Mucosa of descending colon (tissue), 3 donors: Measurements from ENCODE around the gene COA1. TPM values are rescaled to one million over a fixed set of nuclear protein-coding genes. Genes with fewer than 3 reads are reported as not detected.
A peak's percentile ranks its signal among the peaks of the same experiment; 100 is the strongest.

Source experiments
- ATAC-seq: fragments of 200-7000 bp; cut with Tn5 transposase; one replicate; pipeline ENCODE4 v1.9.1; 2020; ENCODE audit warnings: mild to moderate bottlenecking, moderate library complexity
- DNase-seq, 3 donors: peaks; one replicate each; pipeline ENCODE4 v3.0.0-alpha.2; 2020
- H3K36me3 ChIP-seq: fragments of 200-600 bp; one replicate; pipeline ENCODE4 v1.8.0; 2021; ENCODE audit warnings: low read depth, mild to moderate bottlenecking
- H3K4me1 ChIP-seq: fragments of 200-600 bp; one replicate; pipeline ENCODE4 v1.8.0; 2021; ENCODE audit warnings: low read depth, mild to moderate bottlenecking
- H3K4me3 ChIP-seq: fragments of 200-600 bp; one replicate; pipeline ENCODE4 v1.8.0; 2021; ENCODE audit warnings: mild to moderate bottlenecking
- H3K9me3 ChIP-seq: fragments of 200-600 bp; one replicate; pipeline ENCODE4 v1.8.0; 2021; ENCODE audit warnings: mild to moderate bottlenecking
- CTCF ChIP-seq: fragments of 200-600 bp; IDR thresholded peaks from one replicate; pipeline ENCODE4 v1.8.0; 2022; ENCODE audit warnings: antibody characterized with exemption, mild to moderate bottlenecking
- intact Hi-C, 2 donors: fragments of 100-400 bp; cut with DNase I in 1 of 2; cut with micrococcal nuclease in 1 of 2; formaldehyde crosslinking; loops; one replicate each; pipeline versions ENCODE4 v1.11.0 to v1.11.1; 2022; cut with DNase I, micrococcal nuclease
- total RNA-seq, 3 donors: library from RNA; stranded (reverse); fragmentation: NEBNext Ultra II Directional in 2 of 3; extraction: Animal tissue kit (Norgen Biotek cat#: 25700) in 2 of 3; gene quantifications; one replicate each; pipeline versions ENCODE4 v1.2.1 to v1.2.4, GENCODE V29; 2021 to 2023
- donor health status: DM: no; HTN: no; CAD: no; lungs with moderate emphysema.
- donor health status: DM: no; HTN: no; CAD: no.
- donor health status: DM: no; HTN: yes; CAD: no.

The COA1 gene
- total RNA-seq, 3 donors from 2014 or later: 35.1 to 42.1 (median 38.8) TPM

- intact Hi-C loops: loop anchor here (5.0 kb wide), 1 partner anchor 119 kb away; the partner anchor contains the start of gene STK17A (in 2 of the 2)
- no peak for TF ChIP-seq CTCF
- H3K4me3 ChIP-seq: no peak overlapping the region
- ATAC-seq (no peak), DNase-seq (no peak)
- H3K36me3 ChIP-seq: no peaks in the 10 kb centered on the region
- H3K4me1 ChIP-seq: no peaks in the 10 kb centered on the region
- no peaks in the 10 kb centered on the region for H3K9me3 ChIP-seq
These were observed 27.8 kb downstream of the COA1 start for GRCh38 chr7:43701500-43701854.

GRCh38 chr7:43700646-43701499 lies 28.4 kb downstream of the COA1 start:
- no peaks in the 10 kb centered on the region for H3K4me1 ChIP-seq
- no peak for ATAC-seq
- no peaks in the 10 kb centered on the region for H3K9me3 ChIP-seq
- intact Hi-C loops: loop anchor here (5.0 kb wide), 1 partner anchor 119 kb away; the partner anchor contains the start of gene STK17A (in 2 of the 2)
- DNase-seq: no peak
- no peak overlapping the region for H3K4me3 ChIP-seq
- no peaks in the 10 kb centered on the region for H3K36me3 ChIP-seq
- no peak for TF ChIP-seq CTCF

GRCh38 chr7:43700059-43700501 lies 29.2 kb downstream of the COA1 start:
- no peak for DNase-seq
- Histone ChIP-seq H3K4me1 (no peaks in the 10 kb centered on the region), H3K9me3 (no peaks in the 10 kb centered on the region), H3K4me3 (no peak overlapping the region), H3K36me3 (no peaks in the 10 kb centered on the region)
- ATAC-seq: peak; percentile 76
- intact Hi-C loops: loop anchor here (5.0 kb wide), 1 partner anchor 118 kb away; the partner anchor contains the start of gene STK17A (in 2 of the 2)
- no peak for TF ChIP-seq CTCF

- intact Hi-C loops: no loop called here
- no peaks in the 10 kb centered on the region for H3K9me3 ChIP-seq
- ATAC-seq: no peak
- no peaks in the 10 kb centered on the region for H3K4me1 ChIP-seq
- TF ChIP-seq CTCF: no peak
- H3K4me3 ChIP-seq: no peak overlapping the region
- no peaks in the 10 kb centered on the region for H3K36me3 ChIP-seq
- no peak for DNase-seq
These were observed 30.7 kb downstream of the COA1 start for GRCh38 chr7:43698460-43699255.

- H3K4me3 ChIP-seq: no peak overlapping the region
- no peaks in the 10 kb centered on the region for H3K36me3 ChIP-seq
- DNase-seq (no peak), ATAC-seq (no peak)
- H3K9me3 ChIP-seq: no peaks in the 10 kb centered on the region
- H3K4me1 ChIP-seq: peaks cover 4% of the 10 kb centered on the region
- intact Hi-C loops: no loop called here
- no peak for TF ChIP-seq CTCF
These were observed 31.6 kb downstream of the COA1 start for GRCh38 chr7:43697690-43698089.
